OCI-LY3 (cell line): ENCODE data around the gene ANKRD9.

Experiments used
- H2AFZ ChIP-seq: fragments of 200-600, 300-600 bp; shearing (Covaris generic); 2 replicates; pipeline ENCODE4 v1.6.0; 2014; ENCODE audit warnings: antibody characterized with exemption, low read depth, low read length
- H3K27ac ChIP-seq: fragments of 200-600, 300-600 bp; sonication (generic); 2 replicates; pipeline ENCODE4 v1.5.1; 2014; ENCODE audit warnings: mild to moderate bottlenecking, low read length, moderate library complexity, mixed read lengths
- H3K27me3 ChIP-seq: fragments of 200-600, 300-600 bp; sonication (generic); 2 replicates; pipeline ENCODE4 v1.6.1; 2014; ENCODE audit warnings: low read depth, low read length, mixed read lengths
- H3K36me3 ChIP-seq: fragments of 200-600, 300-600 bp; sonication (generic); replicated peaks from 2 replicates; pipeline ENCODE3; 2014; ENCODE audit warnings: low read depth, low read length, mixed read lengths
- H3K4me1 ChIP-seq: fragments of 300-600, 200-600 bp; sonication (generic); 2 replicates; pipeline ENCODE4 v1.6.1; 2014; ENCODE audit warnings: low read length, mixed read lengths
- H3K4me2 ChIP-seq: fragments of 200-600, 300-600 bp; sonication (generic); 2 replicates; pipeline ENCODE4 v1.6.1; 2014; ENCODE audit warnings: low read length, mixed read lengths
- H3K4me3 ChIP-seq: fragments of 300-600, 200-600 bp; sonication (generic); 2 replicates; pipeline ENCODE4 v1.5.1; 2014; ENCODE audit warnings: antibody characterized with exemption, mild to moderate bottlenecking, low read length, moderate library complexity
- H3K79me2 ChIP-seq: fragments of 300-600, 200-600 bp; shearing (Covaris generic); 2 replicates; pipeline ENCODE4 v1.6.1; 2014; ENCODE audit warnings: mild to moderate bottlenecking, low read length, mixed read lengths
- H3K9ac ChIP-seq: fragments of 300-600, 200-600 bp; shearing (Covaris generic); 2 replicates; pipeline ENCODE4 v1.6.0; 2014; ENCODE audit warnings: mild to moderate bottlenecking, low read length, moderate library complexity
- H3K9me3 ChIP-seq: fragments of 200-600, 300-600 bp; shearing (Covaris generic); 2 replicates; pipeline ENCODE4 v1.6.1; 2014; ENCODE audit warnings: low read length, mixed read lengths; ENCODE audit not compliant: insufficient read depth
- H4K20me1 ChIP-seq: fragments of 200-600, 300-600 bp; sonication (generic); 2 replicates; pipeline ENCODE4 v1.6.1; 2016; ENCODE audit warnings: low read length, mixed read lengths; ENCODE audit not compliant: insufficient read depth
- CTCF ChIP-seq: fragments of 200-600, 300-600 bp; sonication (generic); IDR thresholded peaks from 2 replicates; pipeline ENCODE4 v1.5.1; 2014; ENCODE audit warnings: antibody characterized with exemption, low read length, low read depth
- EZH2phosphoT487 ChIP-seq: fragments of 200-600 bp; shearing (Covaris generic); IDR thresholded peaks from 2 replicates; pipeline ENCODE4 v1.6.1; 2018; ENCODE audit warnings: antibody characterized with exemption, mixed run types, low read depth

Gene ANKRD9

GRCh38 chr14:102452302-102452701 is 57.3 kb downstream of the ANKRD9 start:
- no peaks in the 10 kb centered on the region for H3K36me3 ChIP-seq
- no peak overlapping the region for H3K4me3 ChIP-seq
- H3K27me3 ChIP-seq, result no peaks in the 10 kb centered on the region
- H3K4me2 ChIP-seq, result no peak overlapping the region
- no peaks in the 10 kb centered on the region for H3K79me2 ChIP-seq
- no peak overlapping the region for H2AFZ ChIP-seq
- no peak overlapping the region for H3K27ac ChIP-seq
- H3K4me1 ChIP-seq, result no peaks in the 10 kb centered on the region
- H4K20me1 ChIP-seq, result no peaks in the 10 kb centered on the region
- H3K9ac ChIP-seq, result no peak overlapping the region
- TF ChIP-seq CTCF (no peak), EZH2phosphoT487 (no peak)
- H3K9me3 ChIP-seq, result no peaks in the 10 kb centered on the region
